Keratinocyte (primary cell): Measurements from ENCODE around the gene TYMS. TPM values are rescaled to one million over a fixed set of nuclear protein-coding genes. Genes with fewer than 3 reads are reported as not detected.

Experiments
- DNase-seq: peaks from one replicate; pipeline ENCODE4 v3.0.0-alpha.2; 2011; ENCODE audit warnings: low read depth, missing footprints, low spot score
- FAIRE-seq: peaks from 2 replicates; lab custom pipeline; 2011; peaks lifted over from hg19 to GRCh38; lab: Jason Lieb, UNC
- H2AFZ ChIP-seq: 2 replicates; pipeline ENCODE4 v1.6.0; 2012; ENCODE audit warnings: low read length, control low read depth, inconsistent platforms; ENCODE audit not compliant: control insufficient read depth
- H3K27ac ChIP-seq: 2 replicates; pipeline ENCODE4 v1.5.1; 2011; ENCODE audit warnings: low read length; ENCODE audit not compliant: control insufficient read depth, insufficient read depth
- H3K27me3 ChIP-seq: 3 replicates; pipeline ENCODE4 v1.6.0; 2011; ENCODE audit warnings: low read length; ENCODE audit not compliant: control insufficient read depth, insufficient read depth; ENCODE audit errors: extremely low read depth
- H3K36me3 ChIP-seq, 2 experiments: 2 replicates in 1 of 2; 3 replicates in 1 of 2; pipeline ENCODE4 v1.5.1; 2011; ENCODE audit warnings: low read length in 2 of 2, mild to moderate bottlenecking in 1 of 2; ENCODE audit not compliant: control insufficient read depth in 2 of 2, insufficient read depth in 2 of 2; ENCODE audit errors: extremely low read depth in 1 of 2
- H3K4me1 ChIP-seq: 3 replicates; pipeline ENCODE4 v1.5.1; 2011; ENCODE audit warnings: low read length; ENCODE audit not compliant: control insufficient read depth, insufficient read depth; ENCODE audit errors: extremely low read depth
- H3K4me2 ChIP-seq: 3 replicates; pipeline ENCODE4 v1.6.0; 2011; ENCODE audit warnings: low read depth, low read length; ENCODE audit not compliant: control insufficient read depth, insufficient read depth; ENCODE audit errors: extremely low read depth
- H3K4me3 ChIP-seq, 3 experiments: fragments of 200-600 bp in 1 of 3; sonication (generic) in 1 of 3; 2 replicates in 2 of 3; 3 replicates in 1 of 3; pipeline ENCODE4 v1.5.1; 2011 to 2016; ENCODE audit warnings: low read length in 3 of 3, mild to moderate bottlenecking in 3 of 3, control low read depth in 2 of 3, inconsistent platforms in 1 of 3, low read depth in 1 of 3, mixed read lengths in 1 of 3, mixed run types in 1 of 3, moderate library complexity in 1 of 3; ENCODE audit not compliant: control insufficient read depth in 2 of 3, insufficient read depth in 2 of 3; ENCODE audit errors: extremely low read depth in 1 of 3
- H3K79me2 ChIP-seq: 2 replicates; pipeline ENCODE4 v1.6.0; 2012; ENCODE audit warnings: low read length; ENCODE audit not compliant: control insufficient read depth, insufficient read depth
- H3K9ac ChIP-seq: 3 replicates; pipeline ENCODE4 v1.6.0; 2011; ENCODE audit warnings: low read length; ENCODE audit not compliant: control insufficient read depth, insufficient read depth; ENCODE audit errors: extremely low read depth
- H3K9me1 ChIP-seq: 3 replicates; pipeline ENCODE4 v1.6.0; 2011; ENCODE audit warnings: low read length; ENCODE audit not compliant: control insufficient read depth, insufficient read depth; ENCODE audit errors: extremely low read depth
- H3K9me3 ChIP-seq: 2 replicates; pipeline ENCODE4 v1.5.1; 2012; ENCODE audit warnings: low read depth, low read length; ENCODE audit not compliant: control insufficient read depth
- H4K20me1 ChIP-seq: 3 replicates; pipeline ENCODE4 v1.6.0; 2011; ENCODE audit warnings: low read length; ENCODE audit not compliant: control insufficient read depth, insufficient read depth; ENCODE audit errors: extremely low read depth
- EZH2 ChIP-seq: IDR thresholded peaks from one replicate; pipeline ENCODE4 v1.6.1; 2012; ENCODE audit warnings: inconsistent platforms, mild to moderate bottlenecking, low read length, moderate library complexity
- dilution Hi-C: fragments of 300-500 bp; cut with MboI; formaldehyde crosslinking; loops from one replicate; pipeline ENCODE4 v1.7.0; 2020; ENCODE audit warnings: low sequenced_read_pairs; ENCODE audit not compliant: extremely low pct_ligation_motif_present
- polyA plus RNA-seq, 5 experiments: library from polyadenylated mRNA; depleted of rRNA in 3 of 5; stranded (reverse) in 3 of 5; stranded (forward) in 1 of 5; unstranded in 1 of 5; fragments of >200 nt; gene quantifications; 1 replicate in 1 of 5; 2 replicates in 3 of 5; 3 replicates in 1 of 5; pipeline versions ENCODE4 v1.2.1 to v1.2.3, GENCODE V29; 2011 to 2012; ENCODE audit warnings: missing spikeins in 2 of 5, low read depth in 1 of 5, low replicate concordance in 1 of 5
- TF ChIP-seq, protein P1 (sequence below), 3 experiments: IDR thresholded peaks in 1 of 3; conservative IDR thresholded peaks in 1 of 3; optimal IDR thresholded peaks in 1 of 3; 2 replicates in 2 of 3; 3 replicates in 1 of 3; pipeline versions ENCODE3 to v1.5.1; 2011; ENCODE audit warnings: low read length in 3 of 3, mild to moderate bottlenecking in 3 of 3, moderate library complexity in 2 of 3, control low read depth in 1 of 3, inconsistent platforms in 1 of 3; ENCODE audit not compliant: insufficient read depth in 2 of 3; ENCODE audit errors: extremely low read depth in 1 of 3

The TYMS gene
- polyA plus RNA-seq, 1 donor (not counting 4 experiments of a cell fraction or from before 2014, with no cell fraction given) = 39.9 TPM

DNA sequence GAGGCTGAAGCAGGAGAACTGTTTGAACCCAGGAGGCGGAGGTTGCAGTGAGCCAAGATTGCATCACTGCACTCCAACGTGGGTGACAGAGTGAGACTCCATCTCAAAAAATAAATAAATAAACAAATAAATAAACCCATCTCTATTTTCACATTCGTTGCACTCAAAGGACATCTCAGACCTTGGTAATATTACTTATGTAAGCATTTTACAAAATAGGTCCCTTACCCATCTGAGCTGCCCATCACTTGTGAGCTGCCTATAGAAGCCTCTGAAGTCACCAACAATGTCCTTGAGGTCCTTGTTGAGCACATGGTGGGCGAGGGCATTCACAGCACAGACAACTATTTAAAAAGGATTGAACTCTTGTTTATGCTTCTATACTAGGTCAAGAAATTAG is 39.6 kb downstream of the TYMS start:
- no peaks in the 10 kb centered on the region for H4K20me1 ChIP-seq
- H3K4me1 ChIP-seq = peaks cover 7% of the 10 kb centered on the region
- DNase-seq (no peak), FAIRE-seq (no peak)
- H3K36me3 ChIP-seq = peaks cover 7% of the 10 kb centered on the region in 2 experiments
- dilution Hi-C loops = no loop called here
- no peak overlapping the region for H2AFZ ChIP-seq
- H3K27ac ChIP-seq = no peak overlapping the region
- H3K4me3 ChIP-seq = no peak overlapping the region
- TF ChIP-seq, protein P1, sequence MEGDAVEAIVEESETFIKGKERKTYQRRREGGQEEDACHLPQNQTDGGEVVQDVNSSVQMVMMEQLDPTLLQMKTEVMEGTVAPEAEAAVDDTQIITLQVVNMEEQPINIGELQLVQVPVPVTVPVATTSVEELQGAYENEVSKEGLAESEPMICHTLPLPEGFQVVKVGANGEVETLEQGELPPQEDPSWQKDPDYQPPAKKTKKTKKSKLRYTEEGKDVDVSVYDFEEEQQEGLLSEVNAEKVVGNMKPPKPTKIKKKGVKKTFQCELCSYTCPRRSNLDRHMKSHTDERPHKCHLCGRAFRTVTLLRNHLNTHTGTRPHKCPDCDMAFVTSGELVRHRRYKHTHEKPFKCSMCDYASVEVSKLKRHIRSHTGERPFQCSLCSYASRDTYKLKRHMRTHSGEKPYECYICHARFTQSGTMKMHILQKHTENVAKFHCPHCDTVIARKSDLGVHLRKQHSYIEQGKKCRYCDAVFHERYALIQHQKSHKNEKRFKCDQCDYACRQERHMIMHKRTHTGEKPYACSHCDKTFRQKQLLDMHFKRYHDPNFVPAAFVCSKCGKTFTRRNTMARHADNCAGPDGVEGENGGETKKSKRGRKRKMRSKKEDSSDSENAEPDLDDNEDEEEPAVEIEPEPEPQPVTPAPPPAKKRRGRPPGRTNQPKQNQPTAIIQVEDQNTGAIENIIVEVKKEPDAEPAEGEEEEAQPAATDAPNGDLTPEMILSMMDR (optimal IDR thresholded peaks at IDR 0.05 in 1 of 3, IDR thresholded peaks at IDR 0.05 in 1 of 3, conservative IDR thresholded peaks at IDR 0.05 in 1 of 3; ENCODE audit: extremely low read depth in 1 of 3, insufficient read depth in 2 of 3, low read length in 3 of 3) = no peak
- no peak for TF ChIP-seq EZH2
- H3K9ac ChIP-seq = no peak overlapping the region
- no peak overlapping the region for H3K4me2 ChIP-seq
- no peaks in the 10 kb centered on the region for H3K9me3 ChIP-seq
- H3K9me1 ChIP-seq = no peaks in the 10 kb centered on the region
- H3K79me2 ChIP-seq = peaks cover 3% of the 10 kb centered on the region
- H3K27me3 ChIP-seq = no peaks in the 10 kb centered on the region

DNA sequence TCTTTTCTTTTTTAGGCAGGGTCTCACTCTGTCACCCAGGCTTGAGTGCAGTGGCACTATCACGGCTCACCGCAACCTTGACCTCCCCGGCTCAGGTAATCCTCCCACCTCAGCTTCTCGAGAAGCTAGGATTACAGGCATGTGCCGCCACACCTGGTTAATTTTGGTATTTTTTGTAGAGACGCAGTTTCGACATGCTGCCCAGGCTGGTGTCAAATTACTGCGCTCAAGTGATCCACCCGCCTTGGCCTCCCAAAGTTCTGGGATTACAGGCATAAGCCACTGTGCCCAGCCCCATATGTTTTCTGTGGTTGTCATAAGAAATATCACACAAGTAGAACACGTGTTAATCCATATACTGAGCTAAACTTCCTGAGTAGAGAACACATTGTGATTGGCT is 40.3 kb downstream of the TYMS start:
- dilution Hi-C loops = no loop called here
- Histone ChIP-seq H3K9me1 (no peaks in the 10 kb centered on the region), H2AFZ (no peak overlapping the region), H3K4me1 (peaks cover 12% of the 10 kb centered on the region), H3K4me2 (no peak overlapping the region), H3K27ac (no peak overlapping the region), H3K36me3 (peaks cover 3 to 7% of the 10 kb centered on the region in 2 experiments), H3K4me3 (no peak overlapping the region), H3K27me3 (no peaks in the 10 kb centered on the region), H3K9me3 (no peaks in the 10 kb centered on the region), H4K20me1 (no peaks in the 10 kb centered on the region), H3K79me2 (peaks cover 3% of the 10 kb centered on the region), H3K9ac (no peak overlapping the region)
- DNase-seq (no peak), FAIRE-seq (no peak)
- TF ChIP-seq, protein P1 (optimal IDR thresholded peaks at IDR 0.05 in 1 of 3, IDR thresholded peaks at IDR 0.05 in 1 of 3, conservative IDR thresholded peaks at IDR 0.05 in 1 of 3; ENCODE audit: extremely low read depth in 1 of 3, insufficient read depth in 2 of 3, low read length in 3 of 3) = peak in 1 of 3 experiments; percentile 6
- no peak for TF ChIP-seq EZH2
